Panc1 (cell line): Measurements from ENCODE around the gene SURF4. TPM values are rescaled to one million over a fixed set of nuclear protein-coding genes. Genes with fewer than 3 reads are reported as not detected.

ENCODE experiments used
- ATAC-seq: fragments of 200-7000 bp; cut with Tn5 transposase; 2 replicates; pipeline ENCODE4 v1.9.1; 2020; ENCODE audit warnings: mild to moderate bottlenecking, moderate library complexity
- BruUV-seq: library from RNA; stranded (reverse); fragments of 400-500 nt; replicated peaks from 2 replicates; lab custom pipeline; 2021; lab: Mats Ljungman, UMichigan
- CTCF ChIA-PET: fragments of 300-600 bp; sonication (Branson Sonifier 250); formaldehyde crosslinking; loops from one replicate; lab custom pipeline; 2022; ENCODE audit warnings: antibody characterized with exemption; lab: Charles Lee
- POLR2A ChIA-PET: fragments of 300-600 bp; sonication (Branson Sonifier 250); formaldehyde crosslinking; loops from one replicate; lab custom pipeline; 2022; ENCODE audit warnings: antibody characterized with exemption; lab: Charles Lee
- DNase-seq: peaks from one replicate; pipeline ENCODE4 v3.0.0-alpha.2; 2010; ENCODE audit warnings: low read depth, low spot score
- H3K27ac ChIP-seq: 2 replicates; pipeline ENCODE4 v1.5.1; 2011; ENCODE audit warnings: mild to moderate bottlenecking, low read length, inconsistent platforms
- H3K27me3 ChIP-seq: fragments of 200-500 bp; sonication (Bioruptor generic); 2 replicates; pipeline ENCODE4 v1.6.0; 2014; ENCODE audit warnings: low read length, inconsistent platforms; ENCODE audit not compliant: control insufficient read depth, insufficient read depth
- H3K36me3 ChIP-seq: fragments of 200-500 bp; sonication (Bioruptor generic); 2 replicates; pipeline ENCODE4 v1.5.1; 2014; ENCODE audit warnings: inconsistent platforms, mild to moderate bottlenecking, low read length, moderate library complexity; ENCODE audit not compliant: control insufficient read depth, insufficient read depth
- H3K4me1 ChIP-seq: 2 replicates; pipeline ENCODE4 v1.5.1; 2011; ENCODE audit warnings: inconsistent platforms, mild to moderate bottlenecking, low read length, moderate library complexity; ENCODE audit not compliant: control insufficient read depth, insufficient read depth
- H3K4me3 ChIP-seq, 2 experiments: 2 replicates each; pipeline ENCODE4 v1.5.1; 2011 to 2012; ENCODE audit warnings: low read depth in 2 of 2, low read length in 2 of 2, mild to moderate bottlenecking in 2 of 2, inconsistent platforms in 1 of 2, moderate library complexity in 1 of 2
- H3K9me3 ChIP-seq: fragments of 200-500 bp; sonication (Bioruptor generic); 2 replicates; pipeline ENCODE4 v1.5.1; 2014; ENCODE audit warnings: low read depth, mild to moderate bottlenecking, inconsistent platforms, low read length, moderate library complexity; ENCODE audit not compliant: control insufficient read depth, insufficient read depth
- CTCF ChIP-seq: fragments of 450-650 bp; IDR thresholded peaks from 2 replicates; pipeline ENCODE4 v1.5.1; 2017; ENCODE audit warnings: mild to moderate bottlenecking
- POLR2AphosphoS5 ChIP-seq: IDR thresholded peaks from 2 replicates; pipeline ENCODE4 v1.6.1; 2012; ENCODE audit warnings: mild to moderate bottlenecking, low read depth, low read length, moderate library complexity
- REST ChIP-seq, 2 experiments: IDR thresholded peaks; 2 replicates each; pipeline ENCODE4 v1.6.1; 2011 to 2012; ENCODE audit warnings: low read depth in 2 of 2, control low read depth in 1 of 2, low read length in 1 of 2, mild to moderate bottlenecking in 1 of 2, moderate library complexity in 1 of 2; ENCODE audit not compliant: insufficient read depth in 1 of 2
- SIN3A ChIP-seq: IDR thresholded peaks from 2 replicates; pipeline ENCODE4 v1.6.1; 2012; ENCODE audit warnings: low read depth, mild to moderate bottlenecking, low read length, moderate library complexity, borderline replicate concordance; ENCODE audit not compliant: insufficient read depth
- TCF7L2 ChIP-seq: IDR thresholded peaks from 2 replicates; pipeline ENCODE4 v1.6.1; 2011; ENCODE audit warnings: mild to moderate bottlenecking, low read depth, low read length, inconsistent platforms
- in situ Hi-C: cut with HindIII; loops from 2 replicates; pipeline ENCODE4 v1.10.0; 2016; ENCODE audit warnings: low sequenced_read_pairs, low pct_unique_long_range_greater_than_20kb
- intact Hi-C: fragments of 100-400 bp; cut with micrococcal nuclease; formaldehyde crosslinking; loops from one replicate; pipeline ENCODE4 v1.10.0; 2022; ENCODE audit not compliant: unreplicated experiment
- total RNA-seq: library from RNA; stranded (reverse); gene quantifications from one replicate; pipeline ENCODE4 v1.2.1, GENCODE V29; 2021; ENCODE audit not compliant: unreplicated experiment

SURF4 gene
- total RNA-seq, 1 experiment from 2014 or later = 149 TPM

- in situ Hi-C loops = no loop called here
- Histone ChIP-seq H3K36me3 (peaks cover 4% of the 10 kb centered on the region; the same call in 1 of the 2 replicates), H3K9me3 (no peaks in the 10 kb centered on the region), H3K27ac (no peak overlapping the region), H3K4me3 (no peak overlapping the region), H3K27me3 (no peaks in the 10 kb centered on the region), H3K4me1 (peaks cover 8% of the 10 kb centered on the region; the same call in 1 of the 2 replicates)
- BruUV-seq = no TSS peak
- ChIA-PET CTCF (interaction anchor here (0.5 kb wide), 1 partner anchor 8 kb away, joined by 5 read pairs; no protein-coding TSS in a partner anchor), POLR2A (no interaction called here)
- TF ChIP-seq TCF7L2 (no peak), POLR2AphosphoS5 (no peak), SIN3A (no peak), CTCF (no peak; the same call in 1 of the 2 replicates), REST (IDR thresholded peaks at IDR 0.05; ENCODE audit: insufficient read depth in 1 of 2, low read depth in 2 of 2, low read length in 1 of 2) (no peak)
- intact Hi-C loops = loop anchor here (10.0 kb wide), 1 partner anchor 125 kb away; no protein-coding TSS in a partner anchor
- no peak for ATAC-seq
- no peak for DNase-seq
Observed at GRCh38 chr9:133359399-133360175, 16.3 kb downstream of the SURF4 start.

GRCh38 chr9:133357656-133358055 lies 18.2 kb downstream of the SURF4 start:
- no peak for DNase-seq
- TF ChIP-seq SIN3A (no peak), REST (IDR thresholded peaks at IDR 0.05; ENCODE audit: insufficient read depth in 1 of 2, low read depth in 2 of 2, low read length in 1 of 2) (no peak), CTCF (no peak), POLR2AphosphoS5 (no peak), TCF7L2 (no peak)
- H3K4me3 ChIP-seq = peak overlapping the region in 1 of 2 experiments; percentile 78; a peak in 3 of 4 replicates
- no peaks in the 10 kb centered on the region for H3K9me3 ChIP-seq
- in situ Hi-C loops = no loop called here
- peaks cover 4% of the 10 kb centered on the region; the same call in 1 of the 2 replicates for H3K36me3 ChIP-seq
- intact Hi-C loops = loop anchor here (10.0 kb wide), 1 partner anchor 127 kb away; no protein-coding TSS in a partner anchor
- ChIA-PET POLR2A (no interaction called here), CTCF (no interaction called here)
- no peak for ATAC-seq
- no peak overlapping the region; the same call in 1 of the 2 replicates for H3K27ac ChIP-seq
- peaks cover 8% of the 10 kb centered on the region; the same call in 1 of the 2 replicates for H3K4me1 ChIP-seq
- H3K27me3 ChIP-seq = no peaks in the 10 kb centered on the region
- BruUV-seq = no TSS peak
